KOPT-K1 (cell line): ENCODE results near the gene HTD2.
"Not testable (repeated sequence)": the region's sequence is repeated elsewhere in the genome, so short reads cannot be mapped to it uniquely, and the experiment has no call there.

Experiments
- H3K27ac ChIP-seq: fragments of 200-600 bp; sonication (generic); 2 replicates; pipeline ENCODE4 v1.5.1; 2016; ENCODE audit warnings: antibody characterized with exemption, mild to moderate bottlenecking, low read depth, low read length; ENCODE audit not compliant: poor library complexity, severe bottlenecking
- H3K36me3 ChIP-seq: fragments of 200-600 bp; sonication (generic); 2 replicates; pipeline ENCODE4 v1.5.1; 2017; ENCODE audit warnings: antibody characterized with exemption, mild to moderate bottlenecking, low read length, moderate library complexity; ENCODE audit not compliant: insufficient read depth
- H3K9me3 ChIP-seq: fragments of 200-600 bp; sonication (generic); 2 replicates; pipeline ENCODE4 v1.5.1; 2017; ENCODE audit warnings: antibody characterized with exemption, low read length, mild to moderate bottlenecking; ENCODE audit not compliant: insufficient read depth, poor library complexity, severe bottlenecking

The HTD2 gene

DNA sequence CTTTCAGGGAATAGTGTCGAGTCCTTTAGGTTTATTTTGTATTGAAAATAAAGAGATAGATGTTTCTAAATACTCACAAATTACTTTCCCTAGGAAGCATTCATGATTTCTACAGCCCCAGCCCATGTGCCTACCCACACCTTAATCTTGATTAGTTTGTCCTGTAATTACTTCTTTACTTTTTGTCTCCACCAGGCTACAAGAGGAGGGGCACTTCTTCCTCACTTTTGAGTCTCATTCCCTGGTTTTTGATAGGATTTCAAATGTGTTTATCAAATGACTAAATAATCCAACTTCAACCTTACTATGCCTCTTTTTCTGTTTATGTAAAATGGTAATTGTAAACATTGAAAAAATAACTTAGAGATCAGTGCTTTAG, 28.2 kb downstream of the HTD2 start:
- H3K27ac ChIP-seq: peak overlapping the region; percentile 86
- H3K9me3 ChIP-seq: no peaks in the 10 kb centered on the region
- H3K36me3 ChIP-seq: peaks cover 34% of the 10 kb centered on the region

DNA sequence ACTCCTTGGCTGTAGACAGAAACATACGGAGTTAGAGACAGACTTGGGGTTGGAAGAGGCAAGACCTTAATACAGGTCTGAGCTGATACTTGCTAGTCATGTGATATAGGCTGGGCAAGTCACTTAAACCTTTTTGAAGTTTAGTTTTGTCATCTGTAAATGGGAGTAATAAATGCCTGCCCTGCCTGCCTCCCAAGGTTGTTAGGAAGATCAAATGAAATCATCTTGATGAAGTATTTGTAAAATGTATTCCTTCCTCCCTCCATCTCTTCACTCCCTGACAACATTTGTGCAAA, 29.3 kb downstream of the HTD2 start:
- Histone ChIP-seq H3K36me3 (peaks cover 44% of the 10 kb centered on the region), H3K27ac (peak overlapping the region; percentile 86), H3K9me3 (no peaks in the 10 kb centered on the region)

DNA sequence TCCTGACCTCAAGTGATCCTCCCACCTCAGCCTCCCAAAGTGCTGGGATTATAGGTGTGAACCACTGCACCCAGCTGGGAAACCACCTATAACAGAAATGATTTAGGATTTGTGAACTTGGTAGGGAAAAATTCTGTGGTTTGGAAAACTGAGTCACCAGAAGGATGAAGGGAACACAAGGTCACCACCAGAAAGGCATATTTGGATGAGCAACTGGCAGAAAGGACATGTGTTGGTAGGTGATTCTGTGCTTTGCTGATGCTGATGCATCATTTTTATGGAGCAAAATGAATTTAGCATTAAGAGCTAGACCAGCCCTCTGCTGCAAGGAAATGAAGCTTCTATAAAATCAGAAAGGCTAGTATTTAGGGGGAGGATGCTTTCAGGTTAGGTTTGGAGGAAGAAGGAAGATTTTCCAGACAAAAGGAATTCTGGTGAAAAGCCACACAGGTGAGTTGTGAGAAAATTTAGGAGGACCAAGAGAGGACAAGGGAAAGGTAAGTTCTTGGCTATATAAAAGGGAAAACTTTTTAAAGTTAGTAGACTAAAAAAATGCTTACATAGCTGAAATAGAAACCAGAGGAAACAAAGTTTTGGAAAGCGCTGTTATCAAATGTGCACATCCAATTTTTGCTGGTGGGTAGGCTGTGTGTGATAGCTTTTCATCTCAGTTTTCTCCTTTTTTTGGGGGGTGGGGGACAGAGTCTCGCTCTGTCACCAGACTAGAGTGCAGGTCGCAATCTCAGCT, 30.0 kb downstream of the HTD2 start:
- no peaks in the 10 kb centered on the region for H3K9me3 ChIP-seq
- H3K27ac ChIP-seq: peak overlapping the region; percentile 37
- peaks cover 51% of the 10 kb centered on the region for H3K36me3 ChIP-seq

DNA sequence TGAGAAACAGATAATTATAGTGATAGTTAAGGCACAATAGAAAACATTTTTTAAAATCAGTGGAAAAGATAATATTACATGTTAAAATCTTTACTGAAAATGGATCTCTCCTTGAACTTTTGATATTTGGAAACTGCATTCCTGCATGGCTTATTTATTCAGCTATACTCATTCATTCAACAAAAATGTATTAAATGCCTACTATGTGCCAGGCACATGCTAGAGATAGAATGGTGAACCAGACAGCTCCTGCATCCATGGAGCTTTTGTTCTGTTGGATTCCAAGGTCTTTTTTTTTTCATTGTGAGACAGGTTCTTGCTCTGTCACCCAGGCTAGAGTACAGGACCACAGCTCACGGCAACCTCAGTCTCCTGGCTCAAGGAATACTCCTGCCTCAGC, 30.9 kb downstream of the HTD2 start:
- no peak overlapping the region for H3K27ac ChIP-seq
- peaks cover 60% of the 10 kb centered on the region for H3K36me3 ChIP-seq
- H3K9me3 ChIP-seq: no peaks in the 10 kb centered on the region

DNA sequence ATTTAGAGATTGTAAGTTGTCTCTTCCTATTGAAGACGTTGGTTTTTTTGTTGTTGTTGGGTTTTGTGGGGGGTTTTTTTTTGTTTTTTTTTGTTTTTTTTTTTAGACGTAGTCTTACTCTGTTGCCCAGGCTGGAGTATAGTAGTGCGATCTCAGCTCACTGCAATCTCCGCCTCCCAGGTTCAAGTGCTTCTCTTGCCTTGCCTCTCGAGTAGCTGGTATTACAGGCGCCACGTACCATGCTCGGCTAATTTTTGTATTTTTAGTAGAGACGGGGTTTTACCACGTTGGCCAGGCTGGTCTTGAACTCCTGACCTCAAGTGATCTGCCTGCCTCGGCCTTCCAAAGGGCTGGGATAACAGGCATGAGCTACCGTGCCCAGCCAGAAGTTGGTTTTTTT, 32.8 kb downstream of the HTD2 start:
- not testable (repeated sequence) for H3K27ac ChIP-seq
- peaks cover 77% of the 10 kb centered on the region for H3K36me3 ChIP-seq

DNA sequence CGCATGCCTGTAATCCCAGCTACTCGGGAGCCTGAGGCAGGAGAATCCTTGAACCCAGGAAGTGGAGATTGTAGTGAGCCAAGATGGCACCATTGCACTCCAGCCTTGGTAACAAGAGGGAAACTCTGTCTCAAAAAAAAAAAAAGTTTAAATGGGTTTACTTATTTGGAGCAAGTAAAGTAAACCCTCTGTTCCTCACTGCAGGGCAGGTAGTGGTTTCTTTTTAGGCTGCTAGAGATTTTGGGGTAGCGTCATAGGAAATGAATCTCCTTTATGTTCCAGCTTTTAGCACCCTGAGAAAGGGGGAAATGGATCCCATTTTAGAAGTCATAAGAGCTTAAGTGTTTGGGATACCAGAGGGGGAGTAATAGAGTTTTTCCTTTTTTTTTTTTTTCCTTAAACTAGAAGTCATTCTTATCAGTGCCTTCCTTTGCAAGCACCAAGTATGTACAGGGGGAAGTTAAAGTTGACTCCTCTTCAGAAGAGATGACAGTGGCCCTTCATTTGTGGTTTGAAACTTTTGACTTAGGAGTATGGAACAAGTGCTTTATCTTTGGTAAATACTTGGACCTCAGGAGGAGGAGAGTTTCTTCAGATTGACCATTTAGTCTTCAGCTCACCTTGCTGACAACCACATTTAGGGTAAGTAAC, 34.4 kb downstream of the HTD2 start:
- H3K27ac ChIP-seq: peak overlapping the region; percentile 62
- no peaks in the 10 kb centered on the region for H3K9me3 ChIP-seq

More for the DNA sequence above, 32.8 kb downstream of the HTD2 start:
- H3K9me3 ChIP-seq: not testable (repeated sequence)

DNA sequence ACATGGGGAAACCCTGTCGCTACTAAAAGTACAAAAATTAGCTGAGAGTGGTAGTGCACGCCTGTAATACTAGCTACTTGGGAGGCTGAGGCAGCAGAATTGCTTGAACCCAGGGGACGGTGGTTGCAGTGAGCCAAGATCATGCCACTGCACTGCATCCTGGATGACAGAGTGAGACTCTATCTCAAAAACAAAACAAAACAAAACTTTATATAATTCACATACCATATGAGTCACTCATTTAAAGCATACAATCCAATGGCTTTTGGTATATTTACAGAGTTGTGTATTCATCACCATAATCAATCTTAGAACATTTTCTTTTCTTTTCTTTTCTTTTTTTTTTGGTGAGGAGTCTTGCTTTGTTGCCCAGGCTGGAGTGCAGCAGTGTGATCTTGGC, 35.1 kb downstream of the HTD2 start:
- no peaks in the 10 kb centered on the region for H3K9me3 ChIP-seq
- H3K27ac ChIP-seq: peak overlapping the region; percentile 62
- peaks cover 73% of the 10 kb centered on the region for H3K36me3 ChIP-seq

More for the DNA sequence above, 34.4 kb downstream of the HTD2 start:
- H3K36me3 ChIP-seq: peaks cover 77% of the 10 kb centered on the region

DNA sequence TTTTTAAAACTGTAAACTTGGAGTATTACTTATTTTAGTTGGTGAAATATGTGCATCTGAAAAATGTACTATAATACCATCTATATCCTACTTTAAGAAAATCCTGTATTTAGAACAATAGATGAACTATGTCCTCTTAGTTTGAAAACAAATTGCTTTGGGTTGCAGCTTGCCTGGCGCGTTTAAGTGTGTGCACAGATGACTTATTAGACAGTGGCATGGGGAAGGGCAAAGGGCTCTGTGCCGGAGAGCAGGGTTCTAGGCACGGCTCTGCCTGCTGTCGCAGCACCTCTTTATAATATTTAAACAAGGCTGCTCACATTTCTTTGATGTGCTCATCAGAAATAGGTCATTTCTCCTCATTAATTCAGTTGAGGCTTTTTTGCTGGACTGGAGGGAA, 36.4 kb downstream of the HTD2 start:
- peak overlapping the region; percentile 98 for H3K27ac ChIP-seq
- H3K9me3 ChIP-seq: no peaks in the 10 kb centered on the region
- peaks cover 60% of the 10 kb centered on the region for H3K36me3 ChIP-seq

DNA sequence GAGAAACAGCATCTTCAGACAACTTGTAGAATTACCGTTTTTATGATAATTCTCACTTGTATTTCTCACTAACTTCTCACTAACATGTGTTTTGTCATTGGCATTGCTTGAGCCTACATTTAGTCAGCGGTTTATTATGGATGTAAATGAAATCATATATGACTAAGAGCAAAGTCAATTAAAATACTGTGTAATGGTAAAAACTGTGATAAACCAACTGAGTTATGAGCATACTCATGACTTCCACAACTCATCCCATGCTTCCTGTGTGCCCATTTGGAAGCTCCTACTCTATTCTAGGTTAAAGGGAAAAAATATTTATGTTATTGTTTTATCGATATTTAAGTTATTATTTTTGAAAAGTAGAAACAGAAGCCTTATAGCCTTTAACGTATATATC, 39.1 kb downstream of the HTD2 start:
- peaks cover 41% of the 10 kb centered on the region for H3K36me3 ChIP-seq

DNA sequence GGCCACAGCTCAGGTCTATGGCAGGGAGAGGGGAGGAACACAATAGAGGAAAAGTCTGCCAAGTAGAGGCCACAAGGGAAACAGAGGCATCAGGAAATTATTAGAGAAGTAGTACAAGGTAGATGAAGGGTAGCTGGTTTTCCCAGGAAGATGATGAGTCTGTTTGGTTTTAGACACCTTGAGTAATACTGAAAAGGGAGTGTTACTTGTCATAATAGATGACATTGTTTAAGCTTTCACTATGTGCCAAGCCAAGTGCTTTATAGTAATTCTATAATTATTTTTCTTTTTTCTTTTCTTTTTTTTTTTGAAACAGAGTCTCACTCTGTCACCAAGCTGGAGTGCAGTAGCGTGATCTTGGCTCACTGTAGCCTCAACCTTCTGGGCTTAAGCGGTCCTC, 40.0 kb downstream of the HTD2 start:
- H3K27ac ChIP-seq: peak overlapping the region; percentile 98
- H3K9me3 ChIP-seq: no peaks in the 10 kb centered on the region
- H3K36me3 ChIP-seq: peaks cover 32% of the 10 kb centered on the region

More for the DNA sequence above, 39.1 kb downstream of the HTD2 start:
- peak overlapping the region; percentile 98 for H3K27ac ChIP-seq
- no peaks in the 10 kb centered on the region for H3K9me3 ChIP-seq

DNA sequence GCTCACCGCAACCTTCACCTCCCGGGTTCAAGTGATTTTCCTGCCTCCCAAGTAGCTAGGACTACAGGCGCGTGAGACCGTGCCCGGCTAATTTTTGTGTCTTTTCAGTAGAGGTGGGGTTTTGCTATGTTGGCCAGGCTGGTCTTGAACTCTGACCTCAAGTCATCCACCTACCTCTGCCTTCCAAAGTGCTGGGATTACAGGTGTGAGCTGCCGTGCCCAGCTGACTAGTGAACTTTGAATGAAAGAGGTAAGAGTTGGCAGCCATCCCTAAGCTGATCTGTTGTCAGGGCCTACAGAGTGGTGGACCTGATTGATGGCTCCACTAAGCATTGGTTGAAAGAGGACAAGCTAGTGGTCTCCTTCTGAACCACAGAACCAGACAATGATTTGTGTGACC, 41.7 kb downstream of the HTD2 start:
- Histone ChIP-seq H3K27ac (peak overlapping the region; percentile 98), H3K36me3 (peaks cover 17% of the 10 kb centered on the region), H3K9me3 (no peaks in the 10 kb centered on the region)

DNA sequence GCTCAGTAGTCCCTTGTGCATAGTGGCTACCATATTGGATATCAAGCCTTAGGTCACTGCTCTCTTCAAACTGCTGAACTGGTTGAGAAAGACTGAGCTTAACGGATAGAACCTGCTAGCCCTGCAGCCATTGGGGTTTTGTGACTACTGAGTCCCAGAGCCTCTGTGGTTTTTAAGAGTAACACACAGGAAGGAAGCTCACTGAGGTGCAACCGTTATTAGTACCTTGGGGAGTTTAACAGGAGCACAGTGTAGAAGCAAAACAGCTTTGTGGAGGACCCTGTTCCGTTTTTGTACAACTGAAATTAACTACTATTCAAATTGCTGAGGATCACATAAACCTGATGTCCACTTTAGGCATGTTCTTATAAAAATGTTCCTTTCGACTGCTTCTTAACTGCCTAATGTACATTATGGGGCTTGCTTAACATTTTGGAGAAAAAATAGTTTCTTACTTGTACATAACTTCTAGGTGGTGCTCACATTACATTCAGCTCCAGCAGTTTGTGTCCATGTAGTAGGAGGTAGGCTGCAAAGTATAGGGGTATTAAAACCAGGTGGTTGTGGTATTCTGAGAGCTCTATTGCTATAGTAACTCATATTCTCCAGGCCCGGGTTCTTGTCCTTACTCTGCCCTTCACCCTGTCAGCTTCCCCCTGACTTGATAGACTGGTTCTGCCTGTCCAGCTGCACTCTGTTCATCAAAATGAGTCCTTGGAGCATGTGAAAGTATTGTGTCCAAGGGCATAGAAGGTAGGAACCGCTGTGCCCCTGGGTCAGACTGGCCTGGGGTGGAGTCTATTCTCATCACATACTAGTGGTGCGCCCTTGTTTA, 43.7 kb downstream of the HTD2 start:
- Histone ChIP-seq H3K9me3 (no peaks in the 10 kb centered on the region), H3K36me3 (peaks cover 6% of the 10 kb centered on the region; the same call in 1 of the 2 replicates), H3K27ac (peak overlapping the region; percentile 98)

DNA sequence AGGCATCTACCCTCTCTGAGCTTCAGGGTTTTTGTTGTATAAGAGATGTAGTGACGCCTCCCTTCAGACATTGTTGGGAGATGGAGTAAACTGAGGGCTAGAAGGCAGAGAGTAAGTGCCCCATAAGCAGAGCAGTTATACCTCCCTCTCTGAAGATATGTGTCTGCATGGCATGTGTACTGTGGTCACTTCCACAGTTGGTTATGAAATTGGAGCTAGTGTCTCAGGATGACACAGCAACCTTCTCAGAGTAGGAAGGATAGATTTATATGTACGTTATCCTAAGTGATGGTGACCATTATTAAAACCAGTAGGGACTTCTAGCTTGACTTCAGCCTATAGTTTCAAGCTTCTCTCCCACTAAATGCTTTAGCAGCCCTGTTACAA, 44.3 kb downstream of the HTD2 start:
- Histone ChIP-seq H3K36me3 (peaks cover 6% of the 10 kb centered on the region; the same call in 1 of the 2 replicates), H3K27ac (peak overlapping the region; percentile 98), H3K9me3 (no peaks in the 10 kb centered on the region)

DNA sequence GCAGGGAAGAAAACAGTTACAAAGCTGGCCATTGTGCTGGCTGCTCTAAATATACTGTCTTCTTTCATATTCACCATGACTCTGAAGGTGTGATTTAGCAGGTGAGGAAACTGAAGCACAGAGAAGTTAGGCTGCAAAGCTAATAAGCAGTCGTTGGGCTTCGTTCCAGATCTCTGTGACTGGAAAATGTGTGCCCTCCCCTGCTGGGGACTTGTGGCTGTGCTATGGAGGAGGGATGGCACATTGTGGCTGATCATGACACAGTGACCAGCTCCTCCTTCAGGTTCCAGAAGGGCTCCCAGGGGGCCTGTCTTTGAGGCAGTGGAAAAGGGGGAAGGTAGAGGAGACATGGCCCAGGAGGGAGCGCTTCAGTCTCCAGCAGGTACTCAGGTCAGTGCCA, 45.6 kb downstream of the HTD2 start:
- H3K27ac ChIP-seq: peak overlapping the region; percentile 98
- H3K9me3 ChIP-seq: no peaks in the 10 kb centered on the region
- H3K36me3 ChIP-seq: peaks cover 6% of the 10 kb centered on the region; the same call in 1 of the 2 replicates

DNA sequence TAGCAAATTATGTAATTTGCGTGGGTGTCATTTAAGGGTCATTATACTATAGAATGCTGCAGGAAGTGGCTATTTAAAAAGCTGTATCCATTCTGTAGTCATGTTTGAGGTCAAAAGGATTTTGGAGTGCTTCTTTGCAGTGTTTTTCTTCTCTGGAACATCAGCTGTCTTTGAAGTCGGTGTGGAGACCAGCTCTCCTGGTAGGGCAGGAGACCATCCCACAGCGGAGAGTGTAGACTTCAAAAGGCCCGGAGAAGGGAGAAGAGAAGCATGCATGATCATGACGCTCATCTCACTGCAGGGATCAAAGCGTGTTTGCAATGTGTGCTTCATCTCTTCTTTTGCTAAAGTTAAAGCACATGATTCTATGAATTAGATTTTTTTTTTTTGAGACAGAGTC, 46.3 kb downstream of the HTD2 start:
- H3K27ac ChIP-seq: peak overlapping the region; percentile 98
- peaks cover 6% of the 10 kb centered on the region; the same call in 1 of the 2 replicates for H3K36me3 ChIP-seq
- H3K9me3 ChIP-seq: no peaks in the 10 kb centered on the region
